Colonic mucosa (tissue), 4 donors: ENCODE data around the gene NTMT2. TPM values are rescaled to one million over a fixed set of nuclear protein-coding genes. Genes with fewer than 3 reads are reported as not detected.
A peak's percentile ranks its signal among the peaks of the same experiment; 100 is the strongest.
"Not testable (repeated sequence)": the region's sequence is repeated elsewhere in the genome, so short reads cannot be mapped to it uniquely, and the experiment has no call there.

Source experiments
- DNase-seq: peaks from one replicate; pipeline ENCODE4 v3.0.0-alpha.2; 2020
- H3K27ac ChIP-seq: fragments of 200-600 bp; one replicate; pipeline ENCODE4 v1.8.0; 2021
- H3K27me3 ChIP-seq: fragments of 200-600 bp; one replicate; pipeline ENCODE4 v1.8.0; 2021
- H3K36me3 ChIP-seq: fragments of 200-600 bp; one replicate; pipeline ENCODE4 v1.8.0; 2021
- H3K4me1 ChIP-seq: fragments of 200-600 bp; one replicate; pipeline ENCODE4 v1.8.0; 2021; ENCODE audit warnings: mild to moderate bottlenecking
- H3K4me3 ChIP-seq: fragments of 200-600 bp; one replicate; pipeline ENCODE4 v1.8.0; 2021
- H3K9ac ChIP-seq, 2 donors: one replicate each; pipeline ENCODE4 v1.7.0; 2013; ENCODE audit warnings: control low read depth in 2 of 2, low read depth in 2 of 2, low read length in 2 of 2
- H3K9me3 ChIP-seq: fragments of 200-600 bp; one replicate; pipeline ENCODE4 v1.8.0; 2021
- intact Hi-C: fragments of 100-400 bp; cut with DNase I; formaldehyde crosslinking; loops from one replicate; pipeline ENCODE4 v1.14.1; 2022
- total RNA-seq, 2 donors: library from RNA; stranded (reverse); fragmentation: NEBNext Ultra II Directional in 1 of 2; extraction: Animal tissue kit (Norgen Biotek cat#: 25700) in 1 of 2; gene quantifications; one replicate each; pipeline ENCODE4 v1.2.1, GENCODE V29; 2021
- TF ChIP-seq, protein P1 (sequence below): fragments of 200-600 bp; IDR thresholded peaks from one replicate; pipeline ENCODE4 v1.8.0; 2022; ENCODE audit warnings: antibody characterized with exemption, mild to moderate bottlenecking
- donor health status: healthy.
- donor health status: DM: no; HTN: no; CAD: no.
- donor health status: DM: no; HTN: no; CAD: no.

Gene NTMT2
- not detected for total RNA-seq

DNA sequence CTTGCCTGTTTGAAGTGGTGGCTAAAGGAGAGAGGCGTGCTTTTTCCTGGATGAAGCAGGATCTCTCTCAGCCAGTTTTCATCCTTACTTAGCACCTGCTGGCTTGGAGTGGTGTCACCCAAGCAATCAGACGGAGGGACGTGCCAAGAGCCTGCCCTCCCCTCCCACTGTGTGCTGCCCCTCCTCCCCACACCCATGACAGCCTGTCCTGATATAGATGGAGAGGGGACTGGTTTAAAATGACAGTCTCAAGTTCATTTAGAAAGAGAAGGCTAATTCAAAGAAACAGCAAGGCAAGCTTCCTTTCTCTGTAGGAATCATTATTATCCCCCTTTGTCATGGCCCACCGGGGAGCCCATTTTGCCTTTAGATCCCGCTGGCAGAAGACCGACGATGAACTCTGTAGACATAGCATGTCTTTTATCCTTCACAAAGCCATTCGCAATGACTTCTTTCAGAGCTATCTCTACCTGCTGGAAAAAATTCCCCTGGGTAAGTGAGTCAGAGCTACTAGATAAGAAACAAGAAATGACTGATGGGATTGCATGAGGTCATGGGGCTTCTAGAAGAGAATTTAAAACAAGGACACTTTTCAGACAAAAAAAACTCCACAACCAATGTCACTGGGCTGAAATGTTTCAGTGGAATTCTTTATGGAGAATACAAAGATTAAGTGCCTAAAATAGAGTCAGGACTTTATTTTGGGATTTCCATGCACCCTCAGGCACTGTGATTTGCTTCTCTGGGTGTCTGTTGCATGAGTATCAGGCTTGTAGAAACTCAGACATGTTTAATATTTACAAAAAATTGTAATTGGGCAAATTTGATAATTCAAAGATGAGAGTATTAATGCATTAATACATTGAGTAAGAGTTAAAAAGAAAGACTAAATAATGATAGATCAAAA, at the start of gene NTMT2:
NTMT2 (plus strand) TSS at position 190 of the 907 bp plus-strand sequence; CDS start at position 339, 149 bp downstream.
- Histone ChIP-seq H3K9me3 (no peaks in the 10 kb centered on the region), H3K27ac (no peak within 1 kb of the TSS), H3K4me3 (no peak within 1 kb of the TSS), H3K9ac (no peak within 1 kb of the TSS), H3K4me1 (no peaks in the 10 kb centered on the region), H3K36me3 (no peaks in the 10 kb centered on the region), H3K27me3 (no peaks in the 10 kb centered on the region)
- intact Hi-C loops, result no loop called here
- DNase-seq, result no peak
- TF ChIP-seq, protein P1, sequence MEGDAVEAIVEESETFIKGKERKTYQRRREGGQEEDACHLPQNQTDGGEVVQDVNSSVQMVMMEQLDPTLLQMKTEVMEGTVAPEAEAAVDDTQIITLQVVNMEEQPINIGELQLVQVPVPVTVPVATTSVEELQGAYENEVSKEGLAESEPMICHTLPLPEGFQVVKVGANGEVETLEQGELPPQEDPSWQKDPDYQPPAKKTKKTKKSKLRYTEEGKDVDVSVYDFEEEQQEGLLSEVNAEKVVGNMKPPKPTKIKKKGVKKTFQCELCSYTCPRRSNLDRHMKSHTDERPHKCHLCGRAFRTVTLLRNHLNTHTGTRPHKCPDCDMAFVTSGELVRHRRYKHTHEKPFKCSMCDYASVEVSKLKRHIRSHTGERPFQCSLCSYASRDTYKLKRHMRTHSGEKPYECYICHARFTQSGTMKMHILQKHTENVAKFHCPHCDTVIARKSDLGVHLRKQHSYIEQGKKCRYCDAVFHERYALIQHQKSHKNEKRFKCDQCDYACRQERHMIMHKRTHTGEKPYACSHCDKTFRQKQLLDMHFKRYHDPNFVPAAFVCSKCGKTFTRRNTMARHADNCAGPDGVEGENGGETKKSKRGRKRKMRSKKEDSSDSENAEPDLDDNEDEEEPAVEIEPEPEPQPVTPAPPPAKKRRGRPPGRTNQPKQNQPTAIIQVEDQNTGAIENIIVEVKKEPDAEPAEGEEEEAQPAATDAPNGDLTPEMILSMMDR, result no peak

GRCh38 chr1:170095976-170096748, 49.6 kb upstream of the NTMT2 start:
- Histone ChIP-seq H3K9ac (no peak overlapping the region), H3K27ac (no peak overlapping the region), H3K4me1 (no peaks in the 10 kb centered on the region), H3K9me3 (no peaks in the 10 kb centered on the region), H3K4me3 (no peak overlapping the region), H3K27me3 (no peaks in the 10 kb centered on the region), H3K36me3 (no peaks in the 10 kb centered on the region)
- no peak for DNase-seq
- intact Hi-C loops, result no loop called here
- TF ChIP-seq, protein P1, result no peak

- no peak overlapping the region for H3K9ac ChIP-seq
- intact Hi-C loops, result no loop called here
- DNase-seq, result no peak
- H3K9me3 ChIP-seq, result no peaks in the 10 kb centered on the region
- no peaks in the 10 kb centered on the region for H3K4me1 ChIP-seq
- TF ChIP-seq, protein P1, result no peak
- no peaks in the 10 kb centered on the region for H3K36me3 ChIP-seq
- H3K27ac ChIP-seq, result peak overlapping the region; percentile 42
- H3K4me3 ChIP-seq, result no peak overlapping the region
- H3K27me3 ChIP-seq, result no peaks in the 10 kb centered on the region
Observed at GRCh38 chr1:170096806-170097340, 48.9 kb upstream of the NTMT2 start.

- H3K36me3 ChIP-seq, result no peaks in the 10 kb centered on the region
- DNase-seq, result peak; percentile 25
- no peaks in the 10 kb centered on the region for H3K9me3 ChIP-seq
- H3K4me1 ChIP-seq, result no peaks in the 10 kb centered on the region
- H3K27ac ChIP-seq, result peak overlapping the region; percentile 42
- peak overlapping the region in 1 of 2 donors; percentile 26 for H3K9ac ChIP-seq
- intact Hi-C loops, result no loop called here
- TF ChIP-seq, protein P1, result no peak
- H3K27me3 ChIP-seq, result no peaks in the 10 kb centered on the region
- H3K4me3 ChIP-seq, result no peak overlapping the region
Observed at GRCh38 chr1:170097449-170097948, 48.3 kb upstream of the NTMT2 start.

- H3K27me3 ChIP-seq, intact Hi-C loops, H3K4me1 ChIP-seq, H3K9me3 ChIP-seq, H3K9ac ChIP-seq, H3K36me3 ChIP-seq, H3K4me3 ChIP-seq, DNase-seq, H3K27ac ChIP-seq: not testable (repeated sequence)
Observed at GRCh38 chr1:170113140-170113539, 32.6 kb upstream of the NTMT2 start.
